Measurements from ENCODE around the gene MAPKAP1.

The MAPKAP1 gene

GRCh38 chr9:125431741-125432271, 275.2 kb downstream of the MAPKAP1 start:
- no peak for DNase-seq (ENCODE audit: low read depth)

GRCh38 chr9:125431012-125431305, 276.0 kb downstream of the MAPKAP1 start:
- no peak for DNase-seq (ENCODE audit: low read depth)

GRCh38 chr9:125430161-125431011, 276.6 kb downstream of the MAPKAP1 start:
- DNase-seq (ENCODE audit: low read depth): no peak

- no peak for DNase-seq (ENCODE audit: low read depth)
Observed at GRCh38 chr9:125429476-125430160, 277.4 kb downstream of the MAPKAP1 start.

GRCh38 chr9:125428902-125429467, 278.0 kb downstream of the MAPKAP1 start:
- no peak for DNase-seq (ENCODE audit: low read depth)

- DNase-seq (ENCODE audit: low read depth): no peak
Observed at GRCh38 chr9:125428060-125428901, 278.7 kb downstream of the MAPKAP1 start.

GRCh38 chr9:125427556-125427955, 279.5 kb downstream of the MAPKAP1 start:
- DNase-seq (ENCODE audit: low read depth): no peak

GRCh38 chr9:125426926-125427325, 280.1 kb downstream of the MAPKAP1 start:
- DNase-seq (ENCODE audit: low read depth): no peak

GRCh38 chr9:125425901-125426515, 281.0 kb downstream of the MAPKAP1 start:
- DNase-seq (ENCODE audit: low read depth): no peak

- no peak for DNase-seq (ENCODE audit: low read depth)
Observed at GRCh38 chr9:125425170-125425897, 281.7 kb downstream of the MAPKAP1 start.

- DNase-seq (ENCODE audit: low read depth): no peak
Observed at GRCh38 chr9:125423964-125424363, 283.0 kb downstream of the MAPKAP1 start.

GRCh38 chr9:125422853-125423252, 284.2 kb downstream of the MAPKAP1 start:
- DNase-seq (ENCODE audit: low read depth): no peak

GRCh38 chr9:125421591-125422181, 285.3 kb downstream of the MAPKAP1 start:
- DNase-seq (ENCODE audit: low read depth): no peak

- no peak for DNase-seq (ENCODE audit: low read depth)
Observed at GRCh38 chr9:125421166-125421565, 285.8 kb downstream of the MAPKAP1 start.

GRCh38 chr9:125418404-125418803, 288.6 kb downstream of the MAPKAP1 start:
- DNase-seq (ENCODE audit: low read depth): no peak

- DNase-seq (ENCODE audit: low read depth): no peak
Observed at GRCh38 chr9:125416517-125416916, 290.5 kb downstream of the MAPKAP1 start.

GRCh38 chr9:125415583-125416460, 291.2 kb downstream of the MAPKAP1 start:
- DNase-seq (ENCODE audit: low read depth): no peak

- no peak for DNase-seq (ENCODE audit: low read depth)
Observed at GRCh38 chr9:125413579-125413978, 293.4 kb downstream of the MAPKAP1 start.

GRCh38 chr9:125412166-125412565, 294.8 kb downstream of the MAPKAP1 start:
- no peak for DNase-seq (ENCODE audit: low read depth)
